ENCODE data around the gene NOTO. TPM values are rescaled to one million over a fixed set of nuclear protein-coding genes. Genes with fewer than 3 reads are reported as not detected.
A peak's percentile ranks its signal among the peaks of the same experiment; 100 is the strongest.

NOTO gene
- total RNA-seq, 1 experiment from 2014 or later: 0.66 TPM

GRCh38 chr2:73232403-73233153, 30.2 kb downstream of the NOTO start:
- no peak overlapping the region for H3K27ac Mint-ChIP-seq
- peaks cover 29% of the 10 kb centered on the region for H3K79me2 ChIP-seq (ENCODE audit: insufficient read depth, low read length)
- peaks cover 14% of the 10 kb centered on the region for H3K23me2 ChIP-seq (ENCODE audit: insufficient read length, low read depth, low read length, poor library complexity, severe bottlenecking)
- H3K14ac ChIP-seq (ENCODE audit: insufficient read depth, low read length): no peak overlapping the region
- H3K4me1 ChIP-seq (ENCODE audit: insufficient read depth, low read length): peaks cover 8% of the 10 kb centered on the region; the same call in 1 of the 2 replicates
- no peak overlapping the region for H2BK15ac ChIP-seq (ENCODE audit: low read depth, low read length)
- H2BK120ac ChIP-seq (ENCODE audit: low read depth, low read length, poor library complexity, severe bottlenecking): no peak overlapping the region
- no peak overlapping the region for H3K4ac ChIP-seq (ENCODE audit: low read depth, low read length)
- no peaks in the 10 kb centered on the region for H3K9me3 Mint-ChIP-seq
- no peaks in the 10 kb centered on the region for H4K20me1 ChIP-seq (ENCODE audit: control insufficient read depth, insufficient read depth, insufficient read length)
- H3K23ac ChIP-seq (ENCODE audit: insufficient read length, low read depth, low read length): no peak overlapping the region
- peak overlapping the region; percentile 97 to 99 for H3K4me3 Mint-ChIP-seq
- no peak overlapping the region for H2BK20ac ChIP-seq (ENCODE audit: low read depth, low read length, poor library complexity, severe bottlenecking)
- no peaks in the 10 kb centered on the region for H3K79me1 ChIP-seq (ENCODE audit: insufficient read depth, low read depth, low read length, poor library complexity, severe bottlenecking)
- H3K56ac ChIP-seq (ENCODE audit: insufficient read length, low read depth, low read length): no peak overlapping the region
- no peak overlapping the region for H3T11ph ChIP-seq (ENCODE audit: low read length)
- DNase-seq: no peak
- H3K9me3 ChIP-seq (ENCODE audit: control insufficient read depth, low read depth, low read length): no peaks in the 10 kb centered on the region
- peaks cover 5 to 18% (median 10%) of the 10 kb centered on the region in 3 experiments; a peak in 6 of 7 replicates for H3K36me3 Mint-ChIP-seq (ENCODE audit: insufficient read depth in 1 of 3, low read depth in 3 of 3)
- H3K4me2 ChIP-seq (ENCODE audit: insufficient read depth, insufficient read length, low read length): peak overlapping the region; percentile 72
- H2AFZ ChIP-seq (ENCODE audit: low read length): no peak overlapping the region
- H2AK5ac ChIP-seq (ENCODE audit: insufficient read length, low read length): no peak overlapping the region
- no peak overlapping the region for H3K27ac ChIP-seq (ENCODE audit: insufficient read length, low read depth, low read length)
- H3K18ac ChIP-seq (ENCODE audit: insufficient read length, low read depth, low read length): no peak overlapping the region
- H2BK5ac ChIP-seq (ENCODE audit: insufficient read length, low read length): no peak overlapping the region
- peaks cover 22 to 26% of the 10 kb centered on the region in 2 experiments for H3K4me1 Mint-ChIP-seq
- no peak overlapping the region for H4K5ac ChIP-seq (ENCODE audit: insufficient read length, low read depth, low read length)
- no peak overlapping the region for H4K91ac ChIP-seq (ENCODE audit: insufficient read length, low read depth, low read length)
- no peaks in the 10 kb centered on the region for H3K27me3 ChIP-seq (ENCODE audit: insufficient read depth, low read length)
- no peak overlapping the region for H2BK12ac ChIP-seq (ENCODE audit: insufficient read length, low read depth, low read length)
- WGBS (ENCODE audit: extremely low coverage, insufficient read length, low lambda C conversion rate): no CpG with 5 or more reads among the region's 37 CpGs
- no peaks in the 10 kb centered on the region; the same call in 1 of the 2 replicates for H3K27me3 Mint-ChIP-seq (ENCODE audit: low read depth)
- H4K8ac ChIP-seq (replicated peaks; ENCODE audit: insufficient read length, low read depth, low read length): no peak overlapping the region
- H3K9ac ChIP-seq (ENCODE audit: extremely low read depth, insufficient read length, low read length): peak overlapping the region; percentile 8
- no peak for TF ChIP-seq CTCF (conservative IDR thresholded peaks at IDR 0.05)

Measured in H9 (cell line).